Measurements from ENCODE around the gene FAM221B. TPM values are rescaled to one million over a fixed set of nuclear protein-coding genes. Genes with fewer than 3 reads are reported as not detected.

Gene FAM221B, protein sequence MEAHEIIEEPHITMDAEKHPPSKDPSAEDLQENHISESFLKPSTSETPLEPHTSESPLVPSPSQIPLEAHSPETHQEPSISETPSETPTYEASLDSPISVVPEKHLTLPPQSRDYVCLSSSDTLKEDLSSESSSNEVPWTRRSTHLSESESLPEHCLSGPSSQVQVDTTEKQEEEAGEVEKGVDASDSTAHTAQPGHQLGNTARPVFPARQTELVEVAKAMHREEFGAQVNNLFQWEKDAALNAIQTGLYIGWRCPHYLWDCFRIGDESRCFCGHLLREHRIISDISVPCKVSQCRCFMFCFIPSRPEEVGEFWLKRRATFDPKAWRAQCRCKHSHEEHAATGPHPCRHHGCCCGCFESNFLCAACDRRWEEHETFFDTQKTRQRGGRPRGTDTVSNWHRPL
- total RNA-seq (not detected), total RNA-seq (0 to 0.08 reads per million in 2 donors)

DNA sequence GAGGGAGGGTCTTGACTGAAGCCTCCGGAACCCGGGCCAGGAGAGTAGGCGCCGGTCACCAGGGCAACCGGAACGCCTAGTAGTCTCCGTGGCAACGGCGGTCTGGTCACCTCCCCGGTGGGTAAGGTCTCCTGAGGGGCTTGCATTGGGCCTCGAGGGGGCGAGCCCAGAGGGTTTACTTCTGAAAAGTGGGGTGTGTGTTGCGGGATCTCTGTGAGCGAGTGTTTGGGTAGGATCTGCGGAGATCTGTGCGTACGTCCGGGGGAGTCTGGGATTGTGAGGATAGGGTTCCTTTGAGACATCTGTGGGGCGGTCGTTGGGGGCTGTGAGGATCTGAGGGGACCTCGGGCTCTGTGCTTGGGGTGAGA is at the start of gene FAM221B:
Gene FAM221B (minus strand): TSS at position 17 of the 368 bp plus-strand sequence. CDS start 2,571 bp downstream, outside the sequence.
- Mint-ChIP-seq H3K4me1 (peaks cover 44% of the 10 kb centered on the region), H3K36me3 (ENCODE audit: low read depth) (no peaks in the 10 kb centered on the region), H3K27ac (peak within 1 kb of the TSS; percentile 98), H3K27me3 (no peaks in the 10 kb centered on the region), H3K4me3 (peak within 1 kb of the TSS; percentile 97)
- DNase-seq, result peak in 1 of 3 donors; percentile 19
- ATAC-seq, result no peak
- H3K9me3 ChIP-seq (ENCODE audit: control insufficient read depth, low read length, poor library complexity, severe bottlenecking), result no peaks in the 10 kb centered on the region

DNA sequence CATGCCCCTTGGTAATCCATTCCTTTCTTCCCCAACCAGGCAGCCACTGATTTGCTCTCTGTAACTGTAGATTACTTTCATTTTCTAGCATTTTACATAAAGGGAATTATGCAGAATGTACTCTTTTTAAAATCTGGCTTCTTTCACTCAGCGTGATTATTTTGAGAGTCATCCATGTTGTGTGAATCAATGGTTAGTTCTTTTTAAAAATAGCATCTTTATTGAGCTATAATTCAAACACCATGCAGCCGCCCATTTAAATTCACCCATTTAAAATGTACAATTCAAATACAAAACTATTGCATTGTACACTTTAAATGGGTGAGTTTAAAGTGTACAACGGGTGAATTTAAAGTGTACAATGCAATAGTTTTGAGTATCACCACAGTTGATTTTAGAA is 44.0 kb upstream of the FAM221B start:
- H3K4me1 Mint-ChIP-seq, result peaks cover 2% of the 10 kb centered on the region
- no peak for DNase-seq
- peaks cover 9% of the 10 kb centered on the region for H3K27me3 Mint-ChIP-seq
- peaks cover 2% of the 10 kb centered on the region for H3K9me3 ChIP-seq (ENCODE audit: control insufficient read depth, low read length, poor library complexity, severe bottlenecking)
- ATAC-seq, result no peak
- no peak overlapping the region for H3K4me3 Mint-ChIP-seq
- H3K27ac Mint-ChIP-seq, result no peak overlapping the region
- H3K36me3 Mint-ChIP-seq (ENCODE audit: low read depth), result peaks cover 2% of the 10 kb centered on the region

DNA sequence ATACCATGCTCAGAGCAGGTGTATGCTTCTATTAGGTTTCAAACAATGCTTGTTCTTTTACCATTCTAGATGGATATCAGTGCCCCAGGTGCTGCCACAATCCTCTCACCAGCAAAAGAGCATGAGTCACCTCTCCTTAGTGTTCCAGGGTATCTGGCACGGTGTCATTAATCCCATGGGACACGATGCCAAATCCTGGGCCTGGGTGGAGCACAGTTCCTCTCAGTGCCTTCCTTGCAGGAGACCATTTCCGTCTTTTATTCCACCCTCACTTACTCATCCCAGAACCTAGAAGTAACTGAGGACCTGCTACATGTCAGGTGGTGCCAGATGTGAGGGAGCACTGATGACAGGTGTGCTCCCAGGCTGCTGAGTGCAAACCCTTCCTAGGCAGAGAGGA is 43.0 kb upstream of the FAM221B start:
- ATAC-seq (no peak), DNase-seq (no peak)
- Mint-ChIP-seq H3K36me3 (ENCODE audit: low read depth) (no peaks in the 10 kb centered on the region), H3K4me1 (peaks cover 2% of the 10 kb centered on the region), H3K27me3 (peaks cover 9% of the 10 kb centered on the region), H3K27ac (no peak overlapping the region), H3K4me3 (no peak overlapping the region)
- no peaks in the 10 kb centered on the region for H3K9me3 ChIP-seq (ENCODE audit: control insufficient read depth, low read length, poor library complexity, severe bottlenecking)

DNA sequence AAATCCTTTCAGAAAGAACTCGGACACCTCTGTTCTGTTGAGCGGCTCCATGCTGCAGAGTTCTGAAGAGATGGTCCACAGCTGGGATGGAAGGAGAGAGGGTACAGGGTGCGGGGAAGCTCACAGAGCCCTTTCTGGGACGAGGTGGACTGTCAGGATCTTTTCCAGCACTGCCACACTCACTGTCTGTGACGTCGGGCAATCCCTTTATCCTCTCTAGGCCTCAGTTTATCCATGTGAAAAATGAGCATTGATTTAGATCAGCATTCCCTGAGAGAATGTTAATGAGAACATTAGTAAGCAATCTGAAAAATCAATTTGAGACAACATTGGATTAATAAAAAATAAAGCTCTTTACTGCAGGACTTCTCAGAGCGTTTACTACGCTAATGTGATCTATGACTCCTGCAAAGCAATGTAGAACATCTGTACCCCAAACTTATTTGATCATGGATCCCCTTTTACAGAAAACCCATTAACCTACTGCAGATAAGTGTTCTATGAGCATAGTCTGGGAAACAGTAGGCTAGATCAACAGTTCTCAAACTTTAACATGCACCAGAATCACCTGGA is 41.9 kb upstream of the FAM221B start, which contains the start of gene OR13J1:
Gene OR13J1 (minus strand): TSS at position 51 of the 573 bp plus-strand sequence. CDS start 0 bp downstream, at position 51.
- no peak within 1 kb of the TSS for H3K4me3 Mint-ChIP-seq
- H3K27me3 Mint-ChIP-seq, result peaks cover 9% of the 10 kb centered on the region
- H3K27ac Mint-ChIP-seq, result no peak within 1 kb of the TSS
- ATAC-seq (no peak), DNase-seq (no peak)
- H3K4me1 Mint-ChIP-seq, result peaks cover 2% of the 10 kb centered on the region
- no peaks in the 10 kb centered on the region for H3K36me3 Mint-ChIP-seq (ENCODE audit: low read depth)
- no peaks in the 10 kb centered on the region for H3K9me3 ChIP-seq (ENCODE audit: control insufficient read depth, low read length, poor library complexity, severe bottlenecking)

DNA sequence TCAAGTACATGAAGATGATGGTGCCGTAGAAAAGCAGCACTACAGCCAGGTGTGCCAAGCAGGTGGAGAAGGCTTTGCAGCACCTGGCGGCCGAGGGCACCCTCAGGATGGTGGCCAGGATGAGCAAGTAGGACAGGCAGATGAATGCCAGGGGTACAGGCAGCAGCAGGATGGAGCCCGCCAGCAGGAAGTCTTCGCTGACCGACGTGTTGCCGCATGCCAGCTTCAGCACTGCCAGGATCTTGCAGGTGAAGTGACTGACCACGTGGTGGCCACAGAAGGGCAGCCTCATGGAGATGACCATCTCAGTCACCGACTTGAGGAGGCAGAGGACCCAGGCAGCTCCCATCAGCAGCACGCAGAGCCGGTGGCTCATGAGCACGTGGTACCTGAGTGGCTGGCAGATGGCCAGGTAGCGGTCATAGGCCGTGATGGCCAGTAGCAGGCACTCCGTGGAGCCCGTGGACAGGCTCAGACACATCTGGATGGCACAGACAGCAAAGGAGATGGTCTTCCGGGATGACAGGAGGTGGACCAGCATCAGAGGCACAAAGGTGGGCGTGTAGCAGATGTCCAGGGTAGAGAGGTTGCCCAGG is 41.2 kb upstream of the FAM221B start:
- Mint-ChIP-seq H3K27ac (no peak overlapping the region), H3K4me1 (peaks cover 2% of the 10 kb centered on the region), H3K27me3 (peaks cover 11% of the 10 kb centered on the region), H3K36me3 (ENCODE audit: low read depth) (no peaks in the 10 kb centered on the region), H3K4me3 (no peak overlapping the region)
- DNase-seq, result no peak
- no peaks in the 10 kb centered on the region for H3K9me3 ChIP-seq (ENCODE audit: control insufficient read depth, low read length, poor library complexity, severe bottlenecking)
- ATAC-seq, result no peak

DNA sequence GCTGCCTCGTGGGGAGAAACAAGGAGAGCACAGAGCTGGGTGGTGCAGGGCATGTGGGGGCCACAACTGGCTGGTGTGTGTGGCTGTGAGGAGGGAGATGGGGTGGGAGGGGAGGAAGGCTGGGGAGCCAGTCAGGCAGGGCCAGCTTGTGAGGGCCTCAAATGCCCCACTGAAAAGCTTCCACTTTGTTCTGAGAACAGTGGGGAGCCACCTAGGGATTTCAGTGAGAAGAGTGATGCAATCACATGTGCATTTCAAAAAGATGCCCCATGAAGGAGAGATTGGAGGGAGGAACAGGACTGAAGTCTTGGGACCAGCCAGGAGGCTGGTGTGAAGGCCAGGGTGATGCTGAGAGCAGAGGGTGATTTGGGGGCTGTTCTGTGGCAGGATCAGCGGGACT is 40.4 kb upstream of the FAM221B start:
- H3K9me3 ChIP-seq (ENCODE audit: control insufficient read depth, low read length, poor library complexity, severe bottlenecking), result no peaks in the 10 kb centered on the region
- no peak overlapping the region for H3K27ac Mint-ChIP-seq
- peaks cover 18% of the 10 kb centered on the region for H3K27me3 Mint-ChIP-seq
- no peak for ATAC-seq
- DNase-seq, result no peak
- H3K36me3 Mint-ChIP-seq (ENCODE audit: low read depth), result no peaks in the 10 kb centered on the region
- peaks cover 2% of the 10 kb centered on the region for H3K4me1 Mint-ChIP-seq
- no peak overlapping the region for H3K4me3 Mint-ChIP-seq

DNA sequence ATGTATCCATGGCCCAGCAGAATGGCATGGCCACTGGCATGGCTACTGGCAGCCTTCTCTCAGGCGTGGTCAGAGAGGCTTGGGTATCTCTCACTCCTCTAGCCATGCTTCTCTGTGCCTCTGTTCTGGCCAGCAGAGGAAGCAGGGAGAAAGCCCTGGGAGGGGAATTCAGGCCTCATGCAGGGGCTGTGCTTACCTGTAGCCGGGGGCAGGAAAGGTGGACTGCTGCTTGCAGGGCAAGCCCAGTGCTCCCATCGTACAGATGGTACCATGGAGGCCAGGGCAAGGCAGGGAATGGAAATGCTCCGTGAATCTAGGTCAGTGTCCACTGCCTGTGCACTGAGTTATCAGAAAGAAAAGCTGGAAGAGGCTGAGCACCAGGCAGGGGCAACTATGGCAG is 39.0 kb upstream of the FAM221B start:
- ATAC-seq, result no peak
- Mint-ChIP-seq H3K36me3 (ENCODE audit: low read depth) (no peaks in the 10 kb centered on the region), H3K27me3 (peaks cover 24% of the 10 kb centered on the region), H3K4me1 (peaks cover 2% of the 10 kb centered on the region), H3K4me3 (no peak overlapping the region), H3K27ac (no peak overlapping the region)
- H3K9me3 ChIP-seq (ENCODE audit: control insufficient read depth, low read length, poor library complexity, severe bottlenecking), result no peaks in the 10 kb centered on the region
- no peak for DNase-seq

DNA sequence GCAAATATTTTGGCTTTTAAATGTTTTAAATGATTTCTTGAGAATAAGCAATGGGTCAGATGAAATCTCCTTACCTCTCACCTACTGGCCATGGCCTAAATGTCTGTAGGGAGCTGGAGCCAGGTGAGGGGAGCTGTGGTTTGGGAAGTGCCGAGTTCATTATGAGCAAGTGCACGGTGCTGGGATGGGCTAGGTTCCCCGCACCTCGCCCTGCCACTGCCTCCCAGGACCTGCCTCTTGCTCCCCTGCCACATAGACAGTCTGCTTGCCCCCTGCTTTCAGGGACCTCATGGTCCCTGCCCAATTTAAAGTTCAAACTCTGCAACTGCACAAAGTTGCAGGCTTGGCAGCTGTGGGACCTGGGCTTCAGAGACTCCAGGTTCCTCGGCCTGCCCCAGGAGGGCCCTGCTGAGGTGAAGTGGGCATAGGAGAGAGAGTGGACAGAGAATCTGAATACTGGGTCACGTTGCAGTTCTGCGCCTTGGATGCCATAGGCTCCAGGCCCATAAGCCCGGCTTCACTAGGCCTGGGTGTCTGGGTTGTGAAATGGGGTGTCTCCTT is 36.2 kb upstream of the FAM221B start:
- no peak for DNase-seq
- H3K4me1 Mint-ChIP-seq, result no peaks in the 10 kb centered on the region
- H3K27me3 Mint-ChIP-seq, result peaks cover 35% of the 10 kb centered on the region
- no peak overlapping the region for H3K27ac Mint-ChIP-seq
- H3K4me3 Mint-ChIP-seq, result no peak overlapping the region
- H3K36me3 Mint-ChIP-seq (ENCODE audit: low read depth), result peaks cover 3% of the 10 kb centered on the region
- H3K9me3 ChIP-seq (ENCODE audit: control insufficient read depth, low read length, poor library complexity, severe bottlenecking), result no peaks in the 10 kb centered on the region
- no peak for ATAC-seq

DNA sequence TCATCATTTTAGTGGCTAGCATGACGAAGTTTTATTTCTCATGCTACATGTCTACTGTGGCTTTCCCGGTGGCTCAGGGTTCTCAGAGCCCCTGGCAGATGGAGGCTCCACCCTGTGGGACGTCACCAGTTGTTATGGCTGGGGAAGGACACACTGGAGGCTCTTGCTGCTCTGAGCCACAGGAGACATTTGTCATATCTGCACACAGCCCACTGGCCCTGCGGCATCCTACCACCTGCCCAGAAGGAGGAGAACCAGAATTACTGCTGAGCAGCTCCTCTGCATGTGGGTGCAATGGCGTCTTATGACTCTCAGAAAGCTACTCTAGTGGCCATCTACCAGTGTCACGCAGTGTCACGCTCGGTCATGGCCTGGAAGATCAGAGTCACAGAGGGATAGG is 35.1 kb upstream of the FAM221B start:
- DNase-seq (no peak), ATAC-seq (no peak)
- no peaks in the 10 kb centered on the region for H3K9me3 ChIP-seq (ENCODE audit: control insufficient read depth, low read length, poor library complexity, severe bottlenecking)
- peaks cover 28% of the 10 kb centered on the region for H3K27me3 Mint-ChIP-seq
- H3K4me3 Mint-ChIP-seq, result no peak overlapping the region
- H3K36me3 Mint-ChIP-seq (ENCODE audit: low read depth), result peaks cover 3% of the 10 kb centered on the region
- peaks cover 9% of the 10 kb centered on the region for H3K4me1 Mint-ChIP-seq
- H3K27ac Mint-ChIP-seq, result no peak overlapping the region

DNA sequence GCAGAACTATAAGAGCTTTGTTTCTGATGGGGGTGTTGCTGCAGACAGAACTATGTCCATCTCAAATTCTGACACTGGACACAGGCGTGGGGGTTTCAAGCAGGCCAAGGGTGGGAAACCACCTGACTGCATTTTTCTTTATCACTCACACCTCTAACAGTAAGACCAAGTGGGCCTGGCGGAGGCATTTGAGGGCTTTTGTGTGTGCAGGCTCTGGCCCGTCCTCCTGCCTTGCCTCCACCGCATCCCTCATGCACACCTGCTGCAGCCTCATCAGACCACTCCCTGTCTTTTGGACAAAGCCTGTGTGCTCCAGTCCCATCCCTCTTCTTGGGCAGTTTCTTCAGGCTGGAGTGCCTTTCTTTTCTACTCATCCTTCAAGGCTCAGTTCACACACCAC is 33.8 kb upstream of the FAM221B start:
- no peak overlapping the region for H3K27ac Mint-ChIP-seq
- H3K4me1 Mint-ChIP-seq, result peaks cover 14% of the 10 kb centered on the region
- H3K36me3 Mint-ChIP-seq (ENCODE audit: low read depth), result peaks cover 3% of the 10 kb centered on the region
- DNase-seq (no peak), ATAC-seq (no peak)
- H3K9me3 ChIP-seq (ENCODE audit: control insufficient read depth, low read length, poor library complexity, severe bottlenecking), result no peaks in the 10 kb centered on the region
- no peak overlapping the region for H3K4me3 Mint-ChIP-seq
- H3K27me3 Mint-ChIP-seq, result peaks cover 28% of the 10 kb centered on the region

DNA sequence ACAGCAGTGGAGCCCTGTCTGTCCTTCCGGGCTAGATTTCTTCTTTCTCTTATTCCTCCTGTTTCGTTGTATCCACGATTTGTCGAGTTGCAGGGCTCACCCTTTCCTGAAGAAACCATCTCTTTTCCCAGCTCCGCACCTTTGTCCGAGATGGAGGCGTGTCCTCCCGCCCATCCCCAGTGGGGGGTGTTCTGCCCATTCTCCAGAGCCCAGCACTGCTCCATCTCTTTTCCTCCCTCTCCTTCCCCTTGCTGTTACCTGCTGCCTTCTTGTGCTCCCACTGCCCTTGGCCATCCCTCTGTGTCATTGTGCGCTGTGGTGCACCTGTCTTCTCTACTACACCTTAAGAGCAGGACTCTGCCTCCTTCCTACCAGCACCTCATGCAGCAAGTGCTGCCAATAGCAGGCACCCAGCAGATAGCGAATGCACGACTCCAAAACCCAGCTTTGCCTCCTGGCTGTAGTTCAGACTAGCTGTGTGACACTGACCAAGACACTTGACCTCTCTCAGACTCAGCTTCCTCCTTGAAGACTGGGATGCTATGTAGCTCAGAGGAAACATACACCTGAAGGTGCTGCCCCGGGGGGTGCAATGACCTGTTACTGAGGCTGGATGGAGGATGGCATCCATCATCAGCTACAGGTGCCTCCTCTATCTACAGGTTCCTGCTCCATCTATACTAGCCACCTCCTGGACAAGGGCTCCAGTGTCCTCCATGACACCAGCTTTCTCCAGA is 32.8 kb upstream of the FAM221B start:
- Mint-ChIP-seq H3K4me1 (peaks cover 16% of the 10 kb centered on the region), H3K27me3 (peaks cover 34% of the 10 kb centered on the region), H3K4me3 (peak overlapping the region; percentile 10), H3K36me3 (ENCODE audit: low read depth) (peaks cover 3% of the 10 kb centered on the region), H3K27ac (no peak overlapping the region)
- DNase-seq (no peak), ATAC-seq (no peak)
- no peaks in the 10 kb centered on the region for H3K9me3 ChIP-seq (ENCODE audit: control insufficient read depth, low read length, poor library complexity, severe bottlenecking)

DNA sequence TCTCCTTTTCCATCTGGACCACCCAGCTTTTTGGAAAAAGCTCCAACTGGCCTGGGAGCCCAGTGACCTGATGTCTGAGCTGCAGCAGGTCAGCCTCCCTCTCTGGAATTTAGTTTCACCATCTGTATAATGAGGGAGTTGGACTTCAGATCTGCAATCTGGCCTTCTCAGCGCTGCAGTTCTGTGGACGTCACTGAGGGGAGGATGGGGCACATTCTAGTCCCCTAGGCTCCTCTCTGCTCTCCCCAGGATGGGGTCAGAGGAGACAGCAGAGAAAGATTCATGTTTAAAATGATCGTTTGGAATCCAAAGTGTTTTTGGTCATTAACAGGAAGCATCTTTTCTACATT is 31.4 kb upstream of the FAM221B start:
- Mint-ChIP-seq H3K4me1 (peaks cover 18% of the 10 kb centered on the region), H3K4me3 (no peak overlapping the region), H3K27ac (no peak overlapping the region), H3K36me3 (ENCODE audit: low read depth) (peaks cover 3% of the 10 kb centered on the region), H3K27me3 (peaks cover 45% of the 10 kb centered on the region)
- ATAC-seq, result no peak
- DNase-seq, result no peak
- H3K9me3 ChIP-seq (ENCODE audit: control insufficient read depth, low read length, poor library complexity, severe bottlenecking), result no peaks in the 10 kb centered on the region
